MM.1S (cell line): Measurements from ENCODE around the gene NPAS1.

Source experiments
- DNase-seq: peaks from one replicate; pipeline ENCODE4 v3.0.0-alpha.2; 2015
- H2AFZ ChIP-seq: fragments of 300-600 bp; sonication (generic); 2 replicates; pipeline ENCODE4 v1.6.0; 2016; ENCODE audit warnings: antibody characterized with exemption, low read length
- H3F3A ChIP-seq: fragments of 300-600 bp; sonication (generic); 2 replicates; pipeline ENCODE4 v1.6.1; 2016; ENCODE audit warnings: mild to moderate bottlenecking, antibody characterized with exemption, low read length, moderate library complexity, mixed read lengths; ENCODE audit not compliant: insufficient read depth
- H3K27ac ChIP-seq: fragments of 300-600 bp; sonication (generic); 2 replicates; pipeline ENCODE4 v1.5.1; 2016; ENCODE audit warnings: mild to moderate bottlenecking, low read length
- H3K27me3 ChIP-seq: fragments of 300-600 bp; sonication (generic); replicated peaks from 2 replicates; pipeline ENCODE4 v1.6.0; 2016; ENCODE audit warnings: low read length; ENCODE audit not compliant: insufficient read depth
- H3K36me3 ChIP-seq: fragments of 300-600 bp; sonication (generic); replicated peaks from 2 replicates; pipeline ENCODE4 v1.6.1; 2016; ENCODE audit warnings: mild to moderate bottlenecking, low read length, mixed read lengths; ENCODE audit not compliant: insufficient read depth
- H3K4me1 ChIP-seq: fragments of 300-600 bp; sonication (generic); 2 replicates; pipeline ENCODE4 v1.6.1; 2016; ENCODE audit warnings: low read length, mixed read lengths
- H3K4me2 ChIP-seq: fragments of 300-600 bp; sonication (generic); 2 replicates; pipeline ENCODE4 v1.6.0; 2016; ENCODE audit warnings: low read depth, low read length
- H3K4me3 ChIP-seq: fragments of 300-600 bp; sonication (generic); 2 replicates; pipeline ENCODE4 v1.5.1; 2016; ENCODE audit warnings: low read length, mixed read lengths
- H3K79me2 ChIP-seq: fragments of 300-600 bp; sonication (generic); 2 replicates; pipeline ENCODE4 v1.6.1; 2016; ENCODE audit warnings: mixed run types, low read length, mixed read lengths
- H3K9ac ChIP-seq: fragments of 300-600 bp; sonication (generic); 2 replicates; pipeline ENCODE4 v1.6.1; 2016; ENCODE audit warnings: low read length, mixed read lengths
- H3K9me2 ChIP-seq: fragments of 300-600 bp; sonication (generic); replicated peaks from 2 replicates; pipeline ENCODE4 v1.6.1; 2016; ENCODE audit warnings: mild to moderate bottlenecking, low read length, mixed read lengths; ENCODE audit not compliant: insufficient read depth
- H3K9me3 ChIP-seq: fragments of 300-600 bp; sonication (generic); replicated peaks from 2 replicates; pipeline ENCODE4 v1.6.1; 2016; ENCODE audit warnings: mild to moderate bottlenecking, low read length, mixed read lengths; ENCODE audit not compliant: insufficient read depth
- H4K20me1 ChIP-seq: fragments of 300-600 bp; sonication (generic); 2 replicates; pipeline ENCODE4 v1.6.1; 2016; ENCODE audit warnings: mild to moderate bottlenecking, low read length, moderate library complexity, mixed read lengths; ENCODE audit not compliant: insufficient read depth
- CTCF ChIP-seq: fragments of 300-600 bp; sonication (generic); IDR thresholded peaks from 2 replicates; pipeline ENCODE4 v1.5.1; 2016; ENCODE audit warnings: antibody characterized with exemption, low read length, mixed read lengths
- EZH2 ChIP-seq: fragments of 300-600 bp; sonication (generic); optimal IDR thresholded peaks from 2 replicates; pipeline ENCODE3; 2017; ENCODE audit warnings: low read depth, mild to moderate bottlenecking, antibody characterized with exemption, low read length, mixed read lengths
- EZH2phosphoT487 ChIP-seq: fragments of 300-600 bp; sonication (generic); IDR thresholded peaks from 2 replicates; pipeline ENCODE4 v1.6.1; 2018; ENCODE audit warnings: antibody characterized with exemption, low read length

The NPAS1 gene

GRCh38 chr19:46993622-46994021 lies 26.0 kb upstream of the NPAS1 start:
- Histone ChIP-seq H3K4me3 (no peak overlapping the region), H3K36me3 (no peaks in the 10 kb centered on the region), H2AFZ (no peak overlapping the region), H3K4me1 (peaks cover 7% of the 10 kb centered on the region; the same call in 1 of the 2 replicates), H3K27ac (no peak overlapping the region), H3K9ac (no peak overlapping the region), H4K20me1 (no peaks in the 10 kb centered on the region), H3K9me2 (no peaks in the 10 kb centered on the region), H3K9me3 (no peaks in the 10 kb centered on the region), H3K4me2 (no peak overlapping the region), H3K27me3 (no peaks in the 10 kb centered on the region), H3F3A (no peaks in the 10 kb centered on the region), H3K79me2 (no peaks in the 10 kb centered on the region)
- TF ChIP-seq EZH2 (no peak), EZH2phosphoT487 (no peak), CTCF (no peak)
- DNase-seq, result no peak

GRCh38 chr19:46994141-46994686 lies 25.4 kb upstream of the NPAS1 start:
- Histone ChIP-seq H4K20me1 (no peaks in the 10 kb centered on the region), H3K79me2 (no peaks in the 10 kb centered on the region), H3K9me2 (no peaks in the 10 kb centered on the region), H3K4me1 (peaks cover 7% of the 10 kb centered on the region; the same call in 1 of the 2 replicates), H3K36me3 (no peaks in the 10 kb centered on the region), H3K9me3 (no peaks in the 10 kb centered on the region), H3K27me3 (no peaks in the 10 kb centered on the region), H2AFZ (no peak overlapping the region), H3K4me2 (no peak overlapping the region), H3K4me3 (no peak overlapping the region), H3F3A (no peaks in the 10 kb centered on the region), H3K9ac (no peak overlapping the region), H3K27ac (no peak overlapping the region)
- DNase-seq, result no peak
- no peak for TF ChIP-seq EZH2
- TF ChIP-seq EZH2phosphoT487, result no peak
- no peak for TF ChIP-seq CTCF

GRCh38 chr19:46995492-46995891 lies 24.1 kb upstream of the NPAS1 start:
- Histone ChIP-seq H4K20me1 (no peaks in the 10 kb centered on the region), H3K27ac (no peak overlapping the region), H3K9me2 (no peaks in the 10 kb centered on the region), H3K36me3 (no peaks in the 10 kb centered on the region), H3K9ac (no peak overlapping the region), H3K4me1 (peaks cover 7% of the 10 kb centered on the region; the same call in 1 of the 2 replicates), H3F3A (no peaks in the 10 kb centered on the region), H3K4me2 (no peak overlapping the region), H3K27me3 (no peaks in the 10 kb centered on the region), H3K79me2 (no peaks in the 10 kb centered on the region), H3K4me3 (no peak overlapping the region), H2AFZ (no peak overlapping the region), H3K9me3 (no peaks in the 10 kb centered on the region)
- TF ChIP-seq CTCF (no peak), EZH2 (no peak), EZH2phosphoT487 (no peak)
- no peak for DNase-seq
